IMR-90 (cell line): ENCODE data around the gene CAMK4. TPM values are rescaled to one million over a fixed set of nuclear protein-coding genes. Genes with fewer than 3 reads are reported as not detected.

Experiments used
- ATAC-seq: fragments of 200-7000 bp; cut with Tn5 transposase; 2 replicates; pipeline ENCODE4 v1.9.1; 2020; ENCODE audit warnings: low read depth, mild to moderate bottlenecking, moderate library complexity
- BruUV-seq: library from RNA; stranded (reverse); fragments of 400-500 nt; replicated peaks from 2 replicates; lab custom pipeline; 2021; lab: Mats Ljungman, UMichigan
- CTCF ChIA-PET: fragments of 300-600 bp; formaldehyde crosslinking; extraction: SDS; loops from one replicate; lab custom pipeline; 2021; ENCODE audit warnings: antibody characterized with exemption; lab: Yijun Ruan, JAX
- POLR2A ChIA-PET: fragments of 300-600 bp; sonication (Branson Sonifier 250); formaldehyde crosslinking; loops from one replicate; lab custom pipeline; 2022; ENCODE audit warnings: antibody characterized with exemption; ENCODE audit not compliant: unreplicated experiment; lab: Charles Lee
- DNase-seq: peaks from one replicate; pipeline ENCODE4 v3.0.0; 2013
- H2AFZ ChIP-seq: replicated peaks from 2 replicates; pipeline ENCODE3; 2013; ENCODE audit warnings: low read length, mild to moderate bottlenecking; ENCODE audit not compliant: poor library complexity
- H2AK5ac ChIP-seq: 2 replicates; pipeline ENCODE4 v1.6.1; 2013; ENCODE audit warnings: low read depth, low read length, inconsistent platforms
- H2AK9ac ChIP-seq: replicated peaks from 2 replicates; pipeline ENCODE3; 2013; ENCODE audit warnings: mild to moderate bottlenecking, low read depth, low read length, moderate library complexity; ENCODE audit not compliant: poor library complexity
- H2BK120ac ChIP-seq: 2 replicates; pipeline ENCODE4 v1.6.1; 2013; ENCODE audit warnings: low read depth, low read length, inconsistent platforms
- H2BK15ac ChIP-seq: 3 replicates; pipeline ENCODE4 v1.6.1; 2013; ENCODE audit warnings: low read depth, low read length, inconsistent platforms
- H2BK20ac ChIP-seq: 2 replicates; pipeline ENCODE4 v1.6.1; 2013; ENCODE audit warnings: low read depth, mild to moderate bottlenecking, inconsistent platforms, low read length, moderate library complexity
- H2BK5ac ChIP-seq: 2 replicates; pipeline ENCODE4 v1.6.1; 2013; ENCODE audit warnings: mild to moderate bottlenecking, low read depth, low read length, inconsistent platforms; ENCODE audit not compliant: poor library complexity, severe bottlenecking
- H3K14ac ChIP-seq: replicated peaks from 2 replicates; pipeline ENCODE4 v1.6.1; 2013; ENCODE audit warnings: low read depth, low read length, inconsistent platforms
- H3K18ac ChIP-seq: 2 replicates; pipeline ENCODE4 v1.6.1; 2013; ENCODE audit warnings: low read depth, low read length, control low read depth
- H3K23ac ChIP-seq: 2 replicates; pipeline ENCODE4 v1.6.1; 2013; ENCODE audit warnings: low read depth, low read length, inconsistent platforms
- H3K27ac ChIP-seq: 2 replicates; pipeline ENCODE4 v1.5.1; 2013; ENCODE audit warnings: mild to moderate bottlenecking, control low read depth, low read length; ENCODE audit not compliant: insufficient read depth
- H3K27me3 ChIP-seq: 2 replicates; pipeline ENCODE4 v1.6.1; 2013; ENCODE audit warnings: low read length; ENCODE audit not compliant: control insufficient read depth, insufficient read depth
- H3K36me3 ChIP-seq: 2 replicates; pipeline ENCODE4 v1.6.1; 2013; ENCODE audit warnings: low read length, mixed read lengths; ENCODE audit not compliant: control insufficient read depth, insufficient read depth
- H3K4ac ChIP-seq: 2 replicates; pipeline ENCODE4 v1.6.1; 2013; ENCODE audit warnings: low read depth, low read length, inconsistent platforms
- H3K4me1 ChIP-seq: 2 replicates; pipeline ENCODE4 v1.6.1; 2013; ENCODE audit warnings: low read length, mixed read lengths; ENCODE audit not compliant: control insufficient read depth, insufficient read depth
- H3K4me2 ChIP-seq: 2 replicates; pipeline ENCODE4 v1.6.1; 2013; ENCODE audit warnings: low read depth, mild to moderate bottlenecking, control low read depth, low read length, moderate library complexity
- H3K4me3 ChIP-seq: 2 replicates; pipeline ENCODE4 v1.5.1; 2013; ENCODE audit warnings: low read depth, mild to moderate bottlenecking, control low read depth, low read length, moderate library complexity; ENCODE audit not compliant: insufficient read depth
- H3K56ac ChIP-seq: 2 replicates; pipeline ENCODE4 v1.6.1; 2013; ENCODE audit warnings: low read length, inconsistent platforms; ENCODE audit not compliant: insufficient read depth; ENCODE audit errors: extremely low read depth
- H3K79me1 ChIP-seq, 2 experiments: 2 replicates each; pipeline ENCODE4 v1.6.1; 2013; ENCODE audit warnings: low read length in 2 of 2, inconsistent platforms in 1 of 2, low read depth in 1 of 2
- H3K9ac ChIP-seq: 2 replicates; pipeline ENCODE4 v1.6.1; 2013; ENCODE audit warnings: low read depth, low read length, control low read depth
- H3K9me1 ChIP-seq: 2 replicates; pipeline ENCODE4 v1.6.1; 2013; ENCODE audit warnings: low read length, inconsistent platforms; ENCODE audit not compliant: insufficient read depth
- H3K9me3 ChIP-seq: 2 replicates; pipeline ENCODE4 v1.6.1; 2013; ENCODE audit warnings: low read length; ENCODE audit not compliant: control insufficient read depth, insufficient read depth
- H4K20me1 ChIP-seq: 2 replicates; pipeline ENCODE4 v1.6.1; 2013; ENCODE audit warnings: low read length, inconsistent platforms; ENCODE audit not compliant: insufficient read depth
- H4K5ac ChIP-seq: 2 replicates; pipeline ENCODE4 v1.6.1; 2013; ENCODE audit warnings: mild to moderate bottlenecking, low read depth, low read length, control low read depth
- H4K8ac ChIP-seq, 2 experiments: 2 replicates each; pipeline ENCODE4 v1.6.1; 2013; ENCODE audit warnings: low read depth in 2 of 2, low read length in 2 of 2, control low read depth in 1 of 2, inconsistent platforms in 1 of 2
- H4K91ac ChIP-seq: 2 replicates; pipeline ENCODE4 v1.6.1; 2013; ENCODE audit warnings: low read depth, low read length, inconsistent platforms; ENCODE audit not compliant: insufficient read depth
- BHLHE40 ChIP-seq: fragments of 150-350 bp; IDR thresholded peaks from 2 replicates; pipeline ENCODE4 v1.6.1; 2016; ENCODE audit warnings: mild to moderate bottlenecking, low read depth, low read length
- ELK1 ChIP-seq: fragments of 150-350 bp; IDR thresholded peaks from 2 replicates; pipeline ENCODE4 v1.6.1; 2016; ENCODE audit warnings: low read depth, mild to moderate bottlenecking, low read length, moderate library complexity, borderline replicate concordance
- FOS ChIP-seq: fragments of 150-350 bp; IDR thresholded peaks from 2 replicates; pipeline ENCODE4 v1.6.1; 2016; ENCODE audit warnings: low read depth, low read length
- MAFK ChIP-seq: IDR thresholded peaks from 2 replicates; pipeline ENCODE4 v1.6.1; 2012; ENCODE audit warnings: low read depth, low read length, improper control_type of control experiment
- MAZ ChIP-seq: IDR thresholded peaks from 2 replicates; pipeline ENCODE4 v1.6.1; 2012; ENCODE audit warnings: low read depth, mild to moderate bottlenecking, low read length, improper control_type of control experiment, moderate library complexity, borderline replicate concordance
- MXI1 ChIP-seq: IDR thresholded peaks from 2 replicates; pipeline ENCODE4 v1.6.1; 2012; ENCODE audit warnings: low read depth, mild to moderate bottlenecking, low read length, moderate library complexity, borderline replicate concordance
- NFE2L2 ChIP-seq: fragments of 150-350 bp; IDR thresholded peaks from 2 replicates; pipeline ENCODE4 v1.6.1; 2016; ENCODE audit warnings: low read depth, mild to moderate bottlenecking, low read length
- POLR2A ChIP-seq: IDR thresholded peaks from 2 replicates; pipeline ENCODE4 v1.6.1; 2012; ENCODE audit warnings: mild to moderate bottlenecking, low read depth, low read length
- RAD21 ChIP-seq: IDR thresholded peaks from 2 replicates; pipeline ENCODE4 v1.6.1; 2012; ENCODE audit warnings: low read length, improper control_type of control experiment
- RFX5 ChIP-seq: IDR thresholded peaks from 2 replicates; pipeline ENCODE4 v1.8.0; 2012; ENCODE audit warnings: low read depth, mild to moderate bottlenecking, low read length, moderate library complexity
- SMC3 ChIP-seq: fragments of 150-350 bp; IDR thresholded peaks from 2 replicates; pipeline ENCODE4 v1.6.1; 2016; ENCODE audit warnings: low read depth, mild to moderate bottlenecking, antibody characterized with exemption, low read length, moderate library complexity
- USF2 ChIP-seq: fragments of 150-350 bp; IDR thresholded peaks from 2 replicates; pipeline ENCODE4 v1.6.1; 2017; ENCODE audit warnings: mild to moderate bottlenecking, antibody characterized with exemption, low read length, low read depth
- WGBS, 2 experiments: methylation state at CpG; one replicate each; pipeline versions ENCODE4 v1.1.5 to v1.1.7; 2013; ENCODE audit warnings: missing lambda C conversion rate in 2 of 2; ENCODE audit not compliant: insufficient read length in 1 of 2; ENCODE audit errors: extremely low coverage in 2 of 2; 5-methylcytosine and 5-hydroxymethylcytosine counted together
- dilution Hi-C: fragments of 300-500 bp; cut with HindIII; formaldehyde crosslinking; loops from one replicate; pipeline ENCODE4 v1.14.3; 2018; ENCODE audit warnings: low sequenced_read_pairs; ENCODE audit not compliant: unreplicated experiment
- in situ Hi-C: fragments of 300-500 bp; cut with MboI; formaldehyde crosslinking; loops from 3 replicates; pipeline ENCODE4 v1.14.3; 2019; ENCODE audit warnings: low sequenced_read_pairs, inconsistent platforms, mixed read lengths
- intact Hi-C: fragments of 100-400 bp; cut with micrococcal nuclease; formaldehyde crosslinking; loops from 2 replicates; pipeline ENCODE4 v1.10.0; 2022
- polyA plus RNA-seq, 3 experiments: library from polyadenylated mRNA; depleted of rRNA; stranded (reverse); fragments of >200 nt; gene quantifications; 2 replicates each; pipeline ENCODE4 v1.2.3, GENCODE V29; 2012; ENCODE audit warnings: low replicate concordance in 1 of 3
- total RNA-seq: library from RNA; depleted of rRNA; stranded (reverse); fragments of >200 nt; gene quantifications from 2 replicates; pipeline ENCODE4 v1.2.3, GENCODE V29; 2012

The CAMK4 gene
- total and polyA plus RNA-seq, 2 of the 4 experiments (the other 2 are of a cell fraction) = 3.7 to 4.8 TPM

- Histone ChIP-seq H2AFZ (no peak overlapping the region), H2AK5ac (no peak overlapping the region), H4K8ac (no peak overlapping the region), H3K4me1 (no peaks in the 10 kb centered on the region), H3K9me3 (no peaks in the 10 kb centered on the region), H3K4me3 (no peak overlapping the region), H3K18ac (no peak overlapping the region), H3K14ac (no peak overlapping the region), H4K5ac (no peak overlapping the region), H2BK120ac (no peak overlapping the region), H3K23ac (no peak overlapping the region), H3K9ac (no peak overlapping the region), H2BK20ac (no peak overlapping the region), H4K91ac (no peak overlapping the region), H3K4me2 (no peak overlapping the region), H4K20me1 (no peaks in the 10 kb centered on the region), H3K79me1 (no peaks in the 10 kb centered on the region), H3K56ac (no peak overlapping the region), H3K27ac (no peak overlapping the region), H2BK5ac (no peak overlapping the region), H2BK15ac (no peak overlapping the region), H3K4ac (no peak overlapping the region), H3K27me3 (no peaks in the 10 kb centered on the region), H3K36me3 (no peaks in the 10 kb centered on the region), H2AK9ac (no peak overlapping the region), H3K9me1 (no peaks in the 10 kb centered on the region)
- in situ Hi-C loops (no loop called here), dilution Hi-C loops (no loop called here), intact Hi-C loops (no loop called here)
- CTCF ChIA-PET = interaction anchor here (0.6 kb wide), 1 partner anchor 14 kb away, joined by 3 read pairs; no protein-coding TSS in a partner anchor
- ATAC-seq (no peak), DNase-seq (no peak)
- BruUV-seq = no TSS peak
- POLR2A ChIA-PET = no interaction called here
- no CpG with 5 or more reads among the region's 1 CpG for WGBS, 2 experiments
- TF ChIP-seq BHLHE40 (no peak), SMC3 (no peak), MAFK (no peak), MXI1 (no peak), RFX5 (no peak), USF2 (no peak), MAZ (no peak), RAD21 (no peak), NFE2L2 (no peak), FOS (no peak), POLR2A (no peak), ELK1 (no peak)
Measured at GRCh38 chr5:111243318-111243717, 19.1 kb downstream of the CAMK4 start.
